NCI-H1092 (cell line): ENCODE measurements around the gene NUMB.
"Not testable (repeated sequence)": the region's sequence is repeated elsewhere in the genome, so short reads cannot be mapped to it uniquely, and the experiment has no call there.

ENCODE experiments used
- DNase-seq: peaks from one replicate; lab custom pipeline; 2025; lab: John Stamatoyannopoulos, UW

The NUMB gene

DNA sequence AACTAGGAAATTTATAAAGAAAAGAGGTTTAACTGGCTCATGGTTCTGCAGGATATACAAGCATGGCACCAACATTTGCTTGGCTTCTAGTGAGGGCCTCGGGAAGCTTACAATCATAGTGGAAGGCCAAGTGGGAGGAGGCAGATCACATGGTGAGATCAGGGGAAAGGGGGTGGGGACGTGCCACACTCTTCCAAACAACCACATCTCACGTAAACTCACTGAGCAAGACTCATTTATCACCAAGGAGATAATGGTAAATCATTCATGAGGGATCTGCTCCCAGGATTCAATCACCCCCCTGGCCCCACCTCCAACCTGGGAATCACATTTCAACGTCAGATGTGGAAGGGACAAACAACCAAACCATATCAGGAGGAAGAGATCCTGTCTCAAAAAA lies 35.8 kb downstream of the NUMB start:
- no peak for DNase-seq

GRCh38 chr14:73418227-73418626 lies 40.1 kb downstream of the NUMB start:
- no peak for DNase-seq

GRCh38 chr14:73406248-73406647 lies 52.1 kb downstream of the NUMB start:
- not testable (repeated sequence) for DNase-seq

- no peak for DNase-seq
Observed at GRCh38 chr14:73403181-73403752, 55.1 kb downstream of the NUMB start.

DNA sequence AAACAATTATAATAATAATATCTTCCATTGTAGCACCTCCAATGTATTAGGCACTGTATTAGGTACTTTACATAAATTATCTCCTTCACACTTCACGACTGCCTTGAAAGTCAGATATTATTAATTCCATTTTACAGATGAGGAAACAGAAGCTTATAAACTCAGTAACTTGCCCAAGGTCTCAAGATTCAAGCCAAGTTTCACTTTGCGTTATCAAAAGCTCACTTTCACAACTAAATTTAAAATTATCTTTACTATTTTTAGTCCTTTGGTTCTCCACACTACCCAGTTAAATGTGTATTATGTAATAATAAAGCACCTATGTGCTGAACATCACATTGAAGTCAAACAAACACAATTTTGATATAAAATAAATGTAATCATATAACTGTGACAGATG lies 55.8 kb downstream of the NUMB start:
- DNase-seq: no peak

DNA sequence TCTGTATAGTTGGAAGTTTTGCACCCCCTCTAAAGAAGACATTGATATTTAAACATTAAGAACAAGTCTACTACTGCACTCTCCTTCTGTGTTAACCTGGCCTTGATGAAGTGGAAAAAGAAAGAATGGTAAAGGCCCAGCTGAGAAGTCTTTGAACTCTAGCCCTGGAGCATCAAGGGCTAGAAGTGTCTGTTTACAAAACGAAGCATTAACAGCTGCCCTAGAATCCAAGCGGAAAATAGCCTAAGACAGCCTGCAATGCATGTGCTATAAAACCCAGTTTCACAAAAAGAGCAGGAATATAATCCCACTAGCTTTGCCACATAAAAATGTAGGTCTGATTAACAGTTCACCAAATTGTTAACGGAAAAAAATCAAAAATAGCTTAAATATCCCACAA lies 60.5 kb downstream of the NUMB start:
- DNase-seq: no peak

GRCh38 chr14:73394317-73394716 lies 64.0 kb downstream of the NUMB start:
- DNase-seq: no peak

DNA sequence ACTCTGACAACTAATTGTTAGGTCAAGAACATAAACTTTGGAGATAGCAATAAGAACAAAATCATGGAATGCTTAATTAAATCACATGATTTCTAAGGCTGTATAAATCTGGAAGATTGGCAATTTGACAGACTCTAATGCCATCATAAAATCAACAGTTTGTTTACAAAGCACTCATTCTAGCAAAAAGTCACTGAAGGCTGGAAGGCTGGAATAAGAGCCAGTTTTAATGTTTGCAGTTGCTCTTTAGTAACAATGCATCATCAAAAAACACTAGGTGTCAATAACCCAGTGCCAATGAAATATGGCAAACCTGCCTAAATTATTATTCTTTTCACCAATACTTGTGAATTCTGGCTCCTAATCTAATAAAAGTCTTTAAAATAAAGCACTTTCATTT lies 65.0 kb downstream of the NUMB start:
- peak; percentile 37 for DNase-seq

DNA sequence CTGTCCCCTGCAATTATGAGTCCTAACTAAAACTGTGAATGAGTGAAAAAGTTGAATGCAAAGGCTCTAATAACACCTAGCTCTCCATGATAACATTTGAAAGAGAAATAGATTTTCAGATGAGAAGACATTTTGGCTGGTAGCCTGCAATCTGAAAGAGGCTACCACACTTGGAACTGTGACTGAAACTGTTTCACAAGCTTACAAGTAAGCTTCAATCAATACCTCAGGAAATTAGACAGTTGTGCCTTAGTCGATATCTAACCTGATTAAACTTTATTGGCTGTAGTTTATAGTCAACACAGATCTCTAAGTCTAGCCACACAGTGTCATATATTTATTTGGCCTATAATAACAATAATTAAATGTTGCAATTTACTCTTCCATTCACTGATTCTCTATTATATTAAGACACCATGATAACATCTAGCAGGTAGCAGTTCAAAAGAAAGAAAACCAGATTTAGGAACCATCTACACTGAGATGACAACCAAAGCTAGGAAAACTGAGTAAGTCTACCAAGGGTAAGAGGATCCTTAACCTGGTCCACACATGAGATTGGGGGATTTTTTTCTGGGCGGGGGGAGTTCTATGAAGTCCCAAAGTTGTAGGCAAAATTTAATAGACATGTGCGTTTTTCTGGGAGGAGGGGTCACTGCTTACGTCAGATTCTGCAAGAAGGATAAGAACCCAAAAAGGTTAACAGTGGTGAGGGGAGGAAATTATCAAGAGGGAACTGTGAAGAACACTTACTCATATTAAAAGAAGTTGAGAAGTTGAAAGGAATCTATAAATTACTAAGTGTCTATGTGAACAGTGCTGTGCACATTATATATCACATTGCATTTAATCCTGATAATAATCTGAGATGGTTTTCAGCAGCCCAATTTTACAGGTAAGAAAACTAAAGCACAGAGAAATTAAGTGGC lies 65.8 kb downstream of the NUMB start:
- DNase-seq: no peak

DNA sequence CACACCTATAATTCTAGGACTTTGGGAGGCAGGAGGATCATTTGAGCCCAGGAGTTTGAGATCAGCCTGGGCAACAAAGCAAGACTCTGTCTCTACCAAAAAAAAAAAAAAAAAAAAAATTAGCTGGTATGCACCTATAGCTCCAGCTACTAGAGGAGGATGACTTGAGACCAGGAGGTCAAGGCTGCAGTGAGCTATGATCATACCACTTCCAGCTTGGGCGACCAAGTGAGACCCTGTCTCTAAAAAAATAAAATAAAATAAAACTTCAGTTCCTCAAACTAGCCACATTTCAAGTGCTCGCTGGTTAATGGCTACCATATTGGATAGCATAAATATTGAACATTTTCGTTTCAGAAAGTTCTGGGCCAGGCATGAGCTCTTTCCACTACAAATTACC lies 70.5 kb downstream of the NUMB start:
- not testable (repeated sequence) for DNase-seq

DNA sequence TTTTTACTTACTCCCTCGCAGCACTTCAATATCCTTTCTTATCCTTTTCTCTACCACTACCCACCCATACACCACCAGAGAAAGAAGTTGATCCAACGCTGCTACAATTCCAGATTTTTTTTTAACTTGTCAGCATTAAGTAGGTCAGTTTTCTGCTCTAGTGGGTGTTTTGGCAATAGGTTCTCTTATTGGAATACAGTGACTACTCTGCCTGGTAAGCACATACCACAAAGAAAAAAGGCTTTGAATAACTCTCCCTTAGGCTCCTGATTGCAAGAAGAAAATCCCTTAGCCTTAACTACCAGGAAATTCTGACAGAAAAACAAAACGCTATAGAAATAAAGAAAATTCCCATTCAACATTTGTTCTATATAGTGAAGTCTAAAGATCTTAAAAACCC lies 72.0 kb downstream of the NUMB start:
- no peak for DNase-seq

DNA sequence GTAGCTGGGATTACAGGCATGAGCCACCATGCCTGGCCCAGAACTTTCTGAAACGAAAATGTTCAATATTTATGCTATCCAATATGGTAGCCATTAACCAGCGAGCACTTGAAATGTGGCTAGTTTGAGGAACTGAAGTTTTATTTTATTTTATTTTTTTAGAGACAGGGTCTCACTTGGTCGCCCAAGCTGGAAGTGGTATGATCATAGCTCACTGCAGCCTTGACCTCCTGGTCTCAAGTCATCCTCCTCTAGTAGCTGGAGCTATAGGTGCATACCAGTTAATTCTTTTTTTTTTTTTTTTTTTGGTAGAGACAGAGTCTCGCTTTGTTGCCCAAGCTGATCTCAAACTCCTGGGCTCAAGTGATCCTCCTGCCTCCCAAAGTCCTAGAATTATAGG lies 73.3 kb downstream of the NUMB start:
- DNase-seq: not testable (repeated sequence)

GRCh38 chr14:73383356-73383755 lies 75.0 kb downstream of the NUMB start:
- DNase-seq: no peak

GRCh38 chr14:73381380-73382013 lies 76.8 kb downstream of the NUMB start:
- no peak for DNase-seq

DNA sequence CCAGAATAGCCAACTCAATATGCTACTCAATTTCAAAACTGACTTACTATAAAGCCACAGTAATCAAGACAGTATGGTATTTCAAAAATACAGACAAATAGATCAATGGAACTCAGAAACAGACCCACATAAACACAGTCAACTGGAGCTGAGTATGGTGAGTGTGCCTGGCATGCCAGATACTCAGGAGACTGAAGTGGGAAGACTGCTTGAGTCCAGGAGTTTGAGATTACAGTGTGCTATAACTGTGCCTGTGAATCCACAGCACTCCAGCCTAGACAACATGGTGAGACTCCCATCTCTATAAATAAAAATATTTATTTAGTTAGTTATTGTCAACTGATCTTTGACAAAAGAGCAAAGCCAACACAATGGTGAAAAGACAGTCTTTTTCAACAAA lies 81.8 kb downstream of the NUMB start:
- no peak for DNase-seq

- no peak for DNase-seq
Observed at GRCh38 chr14:73375861-73376260, 82.5 kb downstream of the NUMB start.

DNA sequence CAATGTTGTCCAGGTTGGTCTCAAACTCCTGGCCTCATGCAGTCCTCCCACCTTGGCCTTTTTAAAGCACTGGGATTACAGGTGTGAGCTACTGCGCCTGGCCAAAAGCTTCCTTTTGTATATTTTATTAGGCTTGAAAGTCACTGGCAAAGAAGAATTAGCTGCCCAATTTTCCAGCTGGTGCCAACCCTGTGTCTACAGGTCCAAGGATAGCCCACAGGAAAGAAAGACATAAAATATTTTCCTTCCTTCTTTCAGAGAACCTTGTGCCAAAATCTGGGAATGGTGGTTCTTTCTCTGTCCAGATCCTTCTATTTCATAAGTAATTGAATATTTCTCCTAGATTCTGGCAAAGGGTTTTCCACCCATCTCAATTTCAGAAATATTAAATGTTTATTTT lies 84.1 kb downstream of the NUMB start:
- DNase-seq: no peak

DNA sequence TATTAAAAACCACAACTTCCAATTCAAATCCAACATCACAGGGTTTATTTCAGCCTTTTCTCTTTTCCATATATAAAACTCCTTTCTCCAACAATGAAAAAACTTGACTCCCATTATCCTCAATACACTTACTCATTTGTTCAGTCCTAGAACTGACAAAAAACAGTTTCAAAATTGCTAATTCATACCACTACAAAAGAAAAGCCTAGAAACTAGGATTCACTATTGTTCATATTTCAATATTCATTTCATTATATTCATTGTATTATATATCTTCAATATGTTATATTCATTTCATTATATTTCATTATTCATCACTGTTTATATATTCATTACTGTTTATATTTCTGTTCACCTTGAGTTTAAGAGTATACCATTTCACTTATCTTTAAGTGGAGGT lies 85.8 kb downstream of the NUMB start:
- DNase-seq: no peak

GRCh38 chr14:73370561-73370960 lies 87.8 kb downstream of the NUMB start:
- DNase-seq: no peak

DNA sequence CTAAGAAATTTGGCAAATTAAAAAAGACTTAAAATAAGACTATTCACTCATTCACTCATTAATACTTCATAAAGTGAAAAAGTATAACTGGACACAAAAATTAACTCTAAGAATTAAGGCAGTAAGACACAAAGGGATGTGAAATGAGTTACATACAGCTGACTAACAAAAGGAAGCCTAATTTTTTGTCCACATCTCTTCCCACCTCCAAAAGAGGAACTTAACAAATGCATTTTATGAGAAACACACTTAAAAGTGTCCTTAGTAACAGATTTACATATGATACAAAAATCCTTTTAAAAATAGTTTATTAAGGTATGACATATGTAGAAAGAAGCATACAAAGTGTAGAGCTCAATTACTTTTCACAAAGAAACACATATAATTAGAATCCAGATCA lies 88.9 kb downstream of the NUMB start:
- DNase-seq: no peak

- no peak for DNase-seq
Observed at GRCh38 chr14:73368616-73369015, 89.7 kb downstream of the NUMB start.

DNA sequence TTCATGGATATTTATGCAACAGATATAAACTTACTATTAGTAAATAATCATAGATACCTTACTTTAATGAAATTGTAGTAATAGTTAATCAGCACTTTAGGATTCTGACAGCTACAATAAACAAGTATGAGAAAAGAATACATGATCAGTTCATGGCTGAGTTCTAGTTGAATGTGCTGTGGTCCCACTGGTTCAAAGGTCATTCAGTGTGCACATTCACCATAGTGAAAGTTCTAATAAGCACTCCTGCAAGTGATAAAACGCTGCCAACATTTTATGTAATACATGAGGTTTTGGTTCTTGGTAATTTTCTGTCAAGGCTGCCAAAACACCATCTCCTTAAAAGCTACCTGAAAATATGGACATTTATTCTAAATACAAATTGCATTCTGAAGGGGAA lies 92.6 kb downstream of the NUMB start:
- no peak for DNase-seq

DNA sequence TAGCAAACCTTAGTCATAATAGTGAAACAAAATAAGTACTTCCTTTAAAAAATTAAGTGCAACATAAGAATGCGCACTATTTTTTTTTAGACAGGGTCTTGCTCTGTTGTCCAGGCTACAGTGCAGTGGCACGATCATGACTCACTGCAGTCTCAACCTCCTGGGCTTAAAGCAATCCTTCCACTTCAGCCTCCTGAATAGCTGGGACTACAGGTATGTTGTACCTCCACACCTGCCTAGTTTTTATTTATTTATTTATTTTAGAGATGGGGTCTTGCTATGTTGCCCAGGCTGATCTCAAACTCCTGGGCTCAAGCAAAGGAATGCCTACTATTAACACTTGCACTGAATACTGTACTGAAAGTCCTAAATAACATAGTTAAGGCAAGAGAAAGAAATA lies 93.8 kb downstream of the NUMB start:
- no peak for DNase-seq
